22Rv1 (cell line): ENCODE data around the gene FCMR.

Source experiments
- H3K27ac ChIP-seq: fragments of 450-650 bp; 2 replicates; pipeline ENCODE4 v1.5.1; 2017
- ZFX ChIP-seq: fragments of 450-650 bp; IDR thresholded peaks from 2 replicates; pipeline ENCODE4 v1.6.1; 2017; ENCODE audit warnings: antibody characterized with exemption, borderline replicate concordance
- TF ChIP-seq, protein P1 (sequence below): fragments of 450-650 bp; IDR thresholded peaks from 2 replicates; pipeline ENCODE4 v1.5.1; 2017; ENCODE audit warnings: mild to moderate bottlenecking

Gene FCMR

DNA sequence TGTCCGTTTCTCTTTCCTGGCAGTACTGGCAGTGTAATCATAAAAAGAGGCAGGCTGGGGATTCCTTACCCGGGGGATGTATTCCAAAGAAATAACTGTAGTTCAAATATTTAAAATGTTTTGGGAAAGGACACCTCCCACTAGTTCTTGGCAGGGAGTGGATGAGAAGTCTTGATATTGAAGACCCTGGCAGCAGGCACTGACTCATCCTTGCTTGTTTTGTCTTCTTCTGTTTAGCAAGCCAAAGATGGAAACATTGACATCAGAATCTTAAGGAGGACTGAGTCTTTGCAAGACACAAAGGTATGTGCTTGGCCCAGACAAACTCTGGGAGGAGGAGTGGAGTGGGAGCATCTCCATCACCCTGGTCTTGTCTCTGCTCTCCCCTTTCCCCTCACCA lies 55.7 kb downstream of the FCMR start:
- no peak overlapping the region for H3K27ac ChIP-seq
- TF ChIP-seq, protein P1, sequence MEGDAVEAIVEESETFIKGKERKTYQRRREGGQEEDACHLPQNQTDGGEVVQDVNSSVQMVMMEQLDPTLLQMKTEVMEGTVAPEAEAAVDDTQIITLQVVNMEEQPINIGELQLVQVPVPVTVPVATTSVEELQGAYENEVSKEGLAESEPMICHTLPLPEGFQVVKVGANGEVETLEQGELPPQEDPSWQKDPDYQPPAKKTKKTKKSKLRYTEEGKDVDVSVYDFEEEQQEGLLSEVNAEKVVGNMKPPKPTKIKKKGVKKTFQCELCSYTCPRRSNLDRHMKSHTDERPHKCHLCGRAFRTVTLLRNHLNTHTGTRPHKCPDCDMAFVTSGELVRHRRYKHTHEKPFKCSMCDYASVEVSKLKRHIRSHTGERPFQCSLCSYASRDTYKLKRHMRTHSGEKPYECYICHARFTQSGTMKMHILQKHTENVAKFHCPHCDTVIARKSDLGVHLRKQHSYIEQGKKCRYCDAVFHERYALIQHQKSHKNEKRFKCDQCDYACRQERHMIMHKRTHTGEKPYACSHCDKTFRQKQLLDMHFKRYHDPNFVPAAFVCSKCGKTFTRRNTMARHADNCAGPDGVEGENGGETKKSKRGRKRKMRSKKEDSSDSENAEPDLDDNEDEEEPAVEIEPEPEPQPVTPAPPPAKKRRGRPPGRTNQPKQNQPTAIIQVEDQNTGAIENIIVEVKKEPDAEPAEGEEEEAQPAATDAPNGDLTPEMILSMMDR, result no peak
- no peak for TF ChIP-seq ZFX

DNA sequence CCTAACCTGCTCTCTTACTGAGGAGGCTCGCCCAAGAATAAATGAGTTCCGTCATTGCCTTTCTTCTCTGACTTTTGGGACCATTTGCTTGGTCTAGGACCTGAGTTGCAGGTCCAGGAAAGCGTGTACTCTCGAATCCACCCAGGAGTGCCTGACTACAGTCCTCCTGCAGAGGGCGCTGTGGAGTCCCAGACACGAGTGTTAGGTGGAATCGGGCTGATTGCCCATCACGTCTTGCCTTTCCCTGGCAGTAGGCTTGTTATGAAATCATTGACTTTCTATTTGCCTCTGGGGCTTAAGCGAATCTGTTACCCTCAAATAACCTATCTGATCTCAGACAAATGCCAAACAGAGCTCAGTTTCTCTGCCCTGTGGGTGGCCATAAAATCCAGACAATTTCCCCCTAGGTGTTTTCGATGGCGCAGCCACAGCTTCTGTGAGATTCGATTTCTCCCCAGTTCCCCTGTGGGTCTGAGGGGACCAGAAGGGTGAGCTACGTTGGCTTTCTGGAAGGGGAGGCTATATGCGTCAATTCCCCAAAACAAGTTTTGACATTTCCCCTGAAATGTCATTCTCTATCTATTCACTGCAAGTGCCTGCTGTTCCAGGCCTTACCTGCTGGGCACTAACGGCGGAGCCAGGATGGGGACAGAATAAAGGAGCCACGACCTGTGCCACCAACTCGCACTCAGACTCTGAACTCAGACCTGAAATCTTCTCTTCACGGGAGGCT lies 56.6 kb downstream of the FCMR start, which contains the start of gene IL20:
Gene IL20, plus strand, starts transcription at position 685 of the 733 bp plus-strand sequence. CDS start 230 bp downstream, outside the sequence.
- no peak for TF ChIP-seq ZFX
- TF ChIP-seq, protein P1, result peak; percentile 99
- H3K27ac ChIP-seq, result no peak within 1 kb of the TSS

DNA sequence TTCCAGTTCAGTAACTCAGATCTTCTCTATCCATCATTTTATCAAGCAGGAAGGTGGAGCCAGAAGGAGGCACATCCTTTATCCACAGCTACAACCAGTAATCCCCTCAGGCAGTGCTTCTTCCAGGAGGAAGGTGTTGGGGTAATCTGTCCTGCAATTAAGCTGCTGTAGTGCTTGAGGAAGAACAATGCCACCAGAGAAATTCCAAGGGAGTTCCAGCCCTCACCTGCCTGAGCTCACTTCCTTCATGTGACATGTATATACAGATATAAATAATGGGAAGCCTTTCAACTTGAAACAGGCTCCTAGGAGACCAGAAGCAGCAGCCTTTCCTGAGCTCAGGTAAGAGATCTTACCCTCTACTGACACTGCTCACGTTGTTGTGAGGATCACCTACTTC lies 58.5 kb downstream of the FCMR start:
- TF ChIP-seq, protein P1, result no peak
- no peak for TF ChIP-seq ZFX
- no peak overlapping the region for H3K27ac ChIP-seq

DNA sequence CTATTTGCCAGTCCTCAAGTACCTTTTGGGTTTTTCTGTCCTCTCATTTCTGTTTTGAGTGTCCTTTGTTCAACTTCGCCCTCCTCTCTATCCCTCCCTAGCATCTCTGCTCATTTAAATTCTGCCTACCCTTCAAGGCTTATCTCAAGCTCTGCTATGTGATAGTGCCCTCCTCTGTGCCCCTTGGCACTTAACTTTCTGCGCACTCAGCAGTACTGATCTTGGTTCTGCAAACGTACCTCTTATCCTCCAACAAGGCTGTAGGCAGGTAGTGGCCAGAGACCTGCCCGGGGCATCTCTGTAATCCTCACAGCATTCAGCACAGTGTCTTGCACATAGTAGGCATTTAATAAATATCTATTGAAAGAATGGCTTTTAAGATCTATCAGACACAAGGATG lies 61.6 kb downstream of the FCMR start:
- no peak for TF ChIP-seq ZFX
- TF ChIP-seq, protein P1, result no peak
- H3K27ac ChIP-seq, result no peak overlapping the region

DNA sequence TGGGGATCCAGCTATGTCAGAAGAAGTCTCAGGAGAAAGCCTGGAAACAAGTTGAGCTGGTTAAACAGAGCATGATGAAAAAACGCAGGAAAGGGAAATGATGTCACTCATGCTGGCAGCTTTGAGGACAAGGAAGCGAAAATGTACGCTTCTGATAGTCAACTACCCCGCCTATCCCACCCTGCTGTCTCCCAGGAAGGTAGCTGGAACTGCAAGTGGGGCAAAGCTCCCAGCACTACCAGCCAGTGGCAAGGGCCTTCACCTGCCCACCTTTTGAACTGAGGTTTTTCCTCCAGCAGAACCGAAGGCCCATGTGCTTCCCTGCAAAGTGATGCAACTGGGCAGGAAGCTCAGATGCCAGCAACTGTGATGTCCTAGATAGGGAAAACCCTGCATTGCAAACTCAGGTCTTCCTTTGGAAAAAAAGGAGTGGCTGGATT lies 62.6 kb downstream of the FCMR start:
- no peak for TF ChIP-seq ZFX
- TF ChIP-seq, protein P1, result no peak
- H3K27ac ChIP-seq, result no peak overlapping the region

DNA sequence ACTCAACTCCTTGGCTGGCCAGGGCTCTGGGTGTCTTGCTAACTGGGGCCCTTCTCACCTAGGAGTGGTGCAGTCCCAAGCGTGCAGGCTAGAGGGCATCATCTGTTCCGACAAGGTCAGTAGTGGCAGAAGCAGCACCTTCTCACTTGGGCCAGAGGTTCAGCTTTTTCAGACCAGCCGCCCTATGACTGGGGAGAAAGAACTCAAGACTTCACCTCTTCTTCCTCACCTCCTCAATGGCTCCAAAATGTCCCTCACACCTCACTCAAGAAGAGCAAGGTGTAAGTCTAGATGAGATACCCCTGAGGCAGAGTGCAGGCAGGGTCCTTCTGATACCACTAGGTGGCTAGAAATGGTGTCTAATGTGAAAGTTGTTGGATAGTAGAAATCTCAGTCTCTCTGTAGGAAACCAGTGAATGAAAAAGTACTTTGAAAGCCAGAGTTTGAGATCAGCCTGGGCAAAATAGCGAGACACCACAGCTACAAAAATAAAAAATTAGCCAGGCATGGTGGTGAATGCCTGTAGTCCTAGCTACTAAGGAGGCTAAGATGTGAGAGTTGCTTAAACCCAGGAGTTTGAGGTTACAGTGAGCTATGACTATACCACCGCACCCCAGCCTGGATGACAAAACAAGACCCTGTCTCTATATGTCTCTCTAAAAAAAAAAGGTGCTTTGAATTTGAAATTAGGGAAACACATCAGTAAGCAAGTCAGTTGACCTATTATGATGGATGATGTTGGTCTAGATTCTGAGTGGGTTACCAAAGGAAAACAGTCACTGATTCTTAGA lies 64.9 kb downstream of the FCMR start:
- no peak for TF ChIP-seq ZFX
- TF ChIP-seq, protein P1, result peak; percentile 47
- no peak overlapping the region for H3K27ac ChIP-seq

DNA sequence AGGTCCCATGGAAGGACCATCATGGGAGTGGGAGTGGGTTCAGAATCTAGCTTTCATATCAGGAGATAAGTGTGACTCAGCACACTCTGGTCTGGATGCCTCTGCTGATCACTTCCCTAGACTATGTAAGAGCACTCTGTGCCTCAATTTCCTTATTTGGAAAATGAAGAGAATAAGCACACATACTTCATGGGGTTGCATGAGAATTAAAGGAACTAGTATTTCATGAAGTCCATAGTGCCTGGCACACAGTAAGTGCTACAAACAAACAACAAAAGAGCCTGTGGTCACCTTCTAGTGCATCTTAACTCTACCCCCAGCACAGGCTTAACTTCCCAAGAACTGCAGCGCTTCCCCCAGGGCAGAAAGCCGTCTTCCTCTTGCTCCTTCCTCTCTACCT lies 65.9 kb downstream of the FCMR start:
- no peak overlapping the region for H3K27ac ChIP-seq
- TF ChIP-seq ZFX, result no peak
- TF ChIP-seq, protein P1, result no peak
